Dendritic cell treated with granulocyte-macrophage colony-stimulating factor and Interleukin-4, amounts not matched to agents 40 ng/mL and 50 ng/mL, for 4 days (primary cell): ENCODE measurements around the gene SIGLEC8.
"Not testable (repeated sequence)": the region's sequence is repeated elsewhere in the genome, so short reads cannot be mapped to it uniquely, and the experiment has no call there.

Source experiments
- H3K27ac Mint-ChIP-seq: one replicate; pipeline ENCODE4 v1.8.0; 2022; ENCODE audit warnings: mild to moderate bottlenecking, mixed read lengths
- H3K27me3 Mint-ChIP-seq: one replicate; pipeline ENCODE4 v1.8.0; 2022; ENCODE audit warnings: mild to moderate bottlenecking, mixed read lengths
- H3K36me3 Mint-ChIP-seq: one replicate; pipeline ENCODE4 v1.8.0; 2022; ENCODE audit warnings: low read depth, mixed read lengths
- H3K4me1 Mint-ChIP-seq: one replicate; pipeline ENCODE4 v1.8.0; 2022; ENCODE audit warnings: low read depth, mixed read lengths
- H3K4me3 Mint-ChIP-seq: one replicate; pipeline ENCODE4 v1.8.0; 2022; ENCODE audit warnings: mild to moderate bottlenecking, moderate library complexity, mixed read lengths
- H3K9me3 Mint-ChIP-seq: one replicate; pipeline ENCODE4 v1.8.0; 2022; ENCODE audit warnings: mixed read lengths
- intact Hi-C: fragments of 100-400 bp; cut with micrococcal nuclease; formaldehyde crosslinking; loops from one replicate; pipeline ENCODE4 v1.15.0; 2022

The SIGLEC8 gene

DNA sequence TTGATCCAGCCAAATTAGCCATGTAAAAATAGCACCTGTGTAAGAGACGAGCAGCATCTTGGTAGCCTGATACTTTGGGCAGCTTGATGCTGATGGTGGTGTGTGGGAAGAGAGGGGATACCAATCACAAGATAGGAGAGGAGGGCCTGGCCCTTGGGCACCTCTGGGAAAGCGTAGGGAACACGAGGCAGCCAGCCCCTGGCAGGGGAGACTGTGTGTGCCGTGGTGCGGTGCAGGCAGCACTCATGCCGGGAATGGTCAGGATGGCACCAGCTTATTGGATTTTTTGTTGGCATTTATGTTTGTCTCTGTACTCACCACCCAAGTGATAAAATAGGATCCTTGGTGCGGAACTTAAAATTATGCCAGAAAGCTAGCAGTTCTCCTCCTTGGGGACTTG is 10.2 kb downstream of the SIGLEC8 start:
- H3K27ac Mint-ChIP-seq = peak overlapping the region; percentile 20
- peaks cover 12% of the 10 kb centered on the region for H3K4me1 Mint-ChIP-seq
- no peaks in the 10 kb centered on the region for H3K36me3 Mint-ChIP-seq
- intact Hi-C loops = no loop called here
- no peak overlapping the region for H3K4me3 Mint-ChIP-seq
- H3K27me3 Mint-ChIP-seq = peaks cover 50% of the 10 kb centered on the region
- H3K9me3 Mint-ChIP-seq = peaks cover 11% of the 10 kb centered on the region

DNA sequence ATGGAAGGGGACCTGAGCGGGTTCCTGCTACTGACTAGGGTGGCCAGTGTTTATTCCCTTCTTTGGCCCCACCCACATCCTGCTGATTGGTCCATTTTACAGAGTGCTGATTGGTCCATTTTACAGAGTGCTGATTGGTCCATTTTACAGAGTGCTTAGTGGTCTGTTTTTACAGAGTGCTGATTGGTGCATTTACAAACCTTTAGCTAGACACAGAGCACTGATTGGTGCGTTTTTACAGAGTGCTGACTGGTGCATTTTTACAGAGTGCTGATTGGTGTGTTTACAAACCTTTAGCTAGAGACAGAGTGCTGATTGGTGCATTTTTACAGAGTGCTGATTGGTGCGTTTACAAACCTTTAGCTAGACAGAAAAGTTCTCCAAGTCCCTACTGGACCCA is 10.7 kb downstream of the SIGLEC8 start:
- H3K36me3 Mint-ChIP-seq, intact Hi-C loops, H3K4me3 Mint-ChIP-seq, H3K27ac Mint-ChIP-seq: not testable (repeated sequence)
- H3K4me1 Mint-ChIP-seq = peaks cover 16% of the 10 kb centered on the region
- peaks cover 55% of the 10 kb centered on the region for H3K27me3 Mint-ChIP-seq
- H3K9me3 Mint-ChIP-seq = peaks cover 11% of the 10 kb centered on the region

DNA sequence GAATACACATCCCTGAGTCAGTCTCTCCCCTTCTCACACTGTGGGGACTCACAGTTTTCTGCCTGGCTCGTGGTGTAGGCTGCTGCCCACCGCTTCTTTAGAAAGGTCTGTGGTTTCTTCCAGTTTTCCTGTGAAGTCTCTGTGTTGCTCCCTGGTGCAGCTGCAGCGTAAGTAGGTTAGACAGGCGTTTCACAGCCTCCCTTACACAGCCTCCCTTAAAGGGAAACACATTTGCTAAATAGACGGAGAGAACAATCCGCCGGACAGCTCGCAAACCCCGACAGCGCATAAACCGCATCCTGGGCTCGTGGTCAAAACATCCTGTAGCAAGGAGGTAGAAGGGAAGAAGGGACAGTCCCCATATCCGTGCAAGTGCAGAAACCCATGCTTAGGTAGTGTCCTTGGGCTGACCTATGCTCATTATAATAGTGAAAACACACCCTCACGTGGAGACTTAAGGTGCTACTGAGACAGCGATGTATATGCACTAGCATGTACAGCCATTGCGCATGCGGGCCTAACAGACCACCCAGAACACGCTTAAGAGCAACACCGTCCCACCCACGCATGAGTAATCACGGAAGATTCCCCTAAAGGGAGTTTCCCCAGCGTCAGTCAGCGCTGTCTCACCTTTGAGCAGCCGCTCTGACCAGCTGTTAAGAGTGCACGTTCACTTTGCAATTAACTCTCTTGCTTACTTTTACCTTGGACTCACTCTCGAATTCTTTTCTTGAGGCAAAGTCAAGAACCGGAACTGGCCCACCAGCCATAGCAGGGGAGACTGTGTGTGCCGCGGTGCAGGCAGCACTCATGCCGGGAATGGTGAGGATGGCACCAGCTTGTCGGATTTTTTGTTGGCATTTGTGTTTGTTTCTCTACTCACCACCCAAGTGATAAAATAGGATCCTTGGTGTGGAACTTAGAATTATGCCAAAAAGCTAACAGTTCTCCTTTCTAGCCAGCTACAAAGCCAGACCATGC is 16.6 kb downstream of the SIGLEC8 start:
- Mint-ChIP-seq H3K27me3 (peaks cover 36% of the 10 kb centered on the region), H3K36me3 (no peaks in the 10 kb centered on the region), H3K9me3 (no peaks in the 10 kb centered on the region), H3K4me3 (peak overlapping the region; percentile 69), H3K27ac (peak overlapping the region; percentile 79), H3K4me1 (peaks cover 44% of the 10 kb centered on the region)
- intact Hi-C loops = no loop called here

DNA sequence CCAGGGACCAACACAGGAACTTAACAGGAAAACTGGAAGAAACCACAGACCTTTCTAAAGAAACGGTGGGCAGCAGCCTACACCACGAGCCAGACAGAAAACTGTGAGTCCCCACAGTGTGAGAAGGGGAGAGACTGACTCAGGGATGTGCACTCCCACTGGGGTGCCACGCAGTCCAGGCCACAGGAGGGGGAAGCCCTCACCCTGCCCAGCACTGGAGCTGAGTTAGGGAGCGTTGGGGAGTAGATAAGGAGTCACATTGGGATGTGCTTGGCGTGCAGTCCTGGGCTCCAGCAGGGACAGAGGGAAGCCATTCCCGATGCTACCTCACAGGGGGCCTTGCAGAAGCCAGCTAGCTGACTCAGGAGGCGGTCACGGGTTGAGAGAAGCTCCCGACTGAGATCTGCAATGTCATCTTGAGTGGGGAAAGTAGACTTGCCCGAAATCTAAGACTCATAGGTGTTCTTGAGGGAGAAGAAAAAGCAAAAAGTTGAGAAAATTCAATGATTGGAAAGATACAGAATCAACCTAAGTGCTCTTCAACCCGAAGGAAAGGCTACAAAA is 17.3 kb downstream of the SIGLEC8 start:
- no peaks in the 10 kb centered on the region for H3K9me3 Mint-ChIP-seq
- no peaks in the 10 kb centered on the region for H3K36me3 Mint-ChIP-seq
- intact Hi-C loops = no loop called here
- H3K27ac Mint-ChIP-seq = peak overlapping the region; percentile 79
- peaks cover 44% of the 10 kb centered on the region for H3K4me1 Mint-ChIP-seq
- H3K4me3 Mint-ChIP-seq = peak overlapping the region; percentile 69
- H3K27me3 Mint-ChIP-seq = peaks cover 37% of the 10 kb centered on the region

DNA sequence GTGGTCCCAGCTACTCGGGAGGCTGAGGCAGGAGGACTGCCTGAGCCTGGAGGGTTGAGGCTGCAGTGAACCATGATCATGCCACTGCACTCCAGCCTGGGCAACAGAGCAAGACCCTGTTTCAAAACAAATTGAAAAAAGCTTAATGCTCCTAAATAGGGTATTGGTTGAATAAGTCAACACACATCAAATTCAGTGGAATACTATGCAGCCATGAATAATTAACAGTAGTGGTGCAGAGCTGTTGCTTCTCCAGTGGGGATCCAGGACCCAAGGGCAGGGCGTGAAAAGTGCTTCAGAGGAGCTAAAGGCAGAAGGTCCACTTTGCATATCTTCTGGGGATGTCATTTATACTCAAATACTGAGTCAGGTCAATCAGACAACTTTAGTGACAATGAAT is 18.2 kb downstream of the SIGLEC8 start:
- peaks cover 31% of the 10 kb centered on the region for H3K27me3 Mint-ChIP-seq
- peaks cover 44% of the 10 kb centered on the region for H3K4me1 Mint-ChIP-seq
- intact Hi-C loops = no loop called here
- H3K4me3 Mint-ChIP-seq = no peak overlapping the region
- H3K27ac Mint-ChIP-seq = no peak overlapping the region
- no peaks in the 10 kb centered on the region for H3K9me3 Mint-ChIP-seq
- H3K36me3 Mint-ChIP-seq = no peaks in the 10 kb centered on the region

DNA sequence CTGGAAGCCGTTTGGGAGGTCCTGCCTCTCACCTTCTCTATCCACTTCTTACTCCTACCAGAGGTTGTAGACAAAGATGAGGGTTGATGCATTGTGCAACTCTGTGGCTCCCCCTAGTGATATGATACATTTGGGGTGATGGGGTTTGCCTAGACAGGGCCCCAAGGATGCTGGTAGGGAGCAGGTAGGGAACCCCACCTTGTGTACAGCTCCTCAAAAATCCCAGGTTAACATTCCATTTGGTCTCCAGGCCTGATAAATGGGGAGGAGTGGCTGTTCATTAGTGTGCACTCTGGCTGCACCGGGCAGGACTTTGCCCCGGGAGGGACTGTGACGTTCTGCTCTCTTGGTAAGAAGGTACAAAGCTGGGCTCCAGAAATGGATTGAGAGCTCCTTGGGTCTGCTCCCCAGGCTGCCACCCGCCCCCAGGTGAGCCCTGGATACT is 19.2 kb downstream of the SIGLEC8 start:
- H3K27ac Mint-ChIP-seq = no peak overlapping the region
- no peak overlapping the region for H3K4me3 Mint-ChIP-seq
- peaks cover 26% of the 10 kb centered on the region for H3K27me3 Mint-ChIP-seq
- H3K9me3 Mint-ChIP-seq = no peaks in the 10 kb centered on the region
- H3K36me3 Mint-ChIP-seq = no peaks in the 10 kb centered on the region
- peaks cover 51% of the 10 kb centered on the region for H3K4me1 Mint-ChIP-seq
- intact Hi-C loops = loop anchor here (2.0 to 5.0 kb wide), 2 partner anchors 16 to 102 kb away; no protein-coding TSS in a partner anchor

DNA sequence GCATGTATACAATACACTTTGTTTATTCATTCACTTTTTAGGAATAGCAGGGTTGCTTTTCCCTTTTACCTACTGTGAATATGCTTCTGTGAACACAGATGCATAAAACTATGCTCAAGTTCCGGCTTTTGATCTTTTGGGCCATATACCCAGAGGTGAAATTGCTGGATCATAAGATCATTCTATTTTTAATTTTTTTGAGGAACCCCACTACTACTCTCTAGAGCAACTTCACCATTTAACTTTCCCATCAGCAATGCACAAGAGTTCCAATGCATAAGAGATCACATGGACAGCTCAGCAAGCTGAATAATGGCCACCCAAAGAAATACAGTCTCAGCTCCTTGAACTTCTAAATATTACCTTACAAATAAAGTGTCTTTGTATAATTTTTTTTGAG is 23.8 kb downstream of the SIGLEC8 start:
- Mint-ChIP-seq H3K4me3 (no peak overlapping the region), H3K36me3 (no peaks in the 10 kb centered on the region), H3K27ac (no peak overlapping the region), H3K27me3 (peaks cover 3% of the 10 kb centered on the region), H3K9me3 (no peaks in the 10 kb centered on the region), H3K4me1 (peaks cover 52% of the 10 kb centered on the region)
- intact Hi-C loops = no loop called here

DNA sequence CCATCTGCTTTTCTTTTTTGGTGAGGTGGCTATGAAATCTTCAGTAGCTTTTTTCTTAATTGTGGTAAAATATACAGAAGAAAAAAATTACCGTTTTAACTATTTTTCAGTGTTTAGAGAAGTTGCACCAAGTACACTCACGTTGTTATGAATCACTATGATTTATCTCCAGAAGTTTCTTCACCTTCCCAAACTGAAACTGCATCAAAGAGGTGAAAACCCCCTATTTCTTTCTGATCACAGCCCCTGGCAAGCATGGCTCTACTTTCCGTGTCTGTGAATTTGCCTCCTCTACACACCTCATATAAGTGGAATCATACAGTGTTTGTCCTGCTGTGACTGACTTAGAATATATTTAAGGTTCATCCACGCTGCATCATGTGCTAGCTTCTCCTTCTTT is 25.2 kb downstream of the SIGLEC8 start:
- Mint-ChIP-seq H3K27me3 (peaks cover 3% of the 10 kb centered on the region), H3K27ac (no peak overlapping the region), H3K4me1 (peaks cover 46% of the 10 kb centered on the region), H3K9me3 (no peaks in the 10 kb centered on the region), H3K36me3 (no peaks in the 10 kb centered on the region), H3K4me3 (no peak overlapping the region)
- intact Hi-C loops = no loop called here

DNA sequence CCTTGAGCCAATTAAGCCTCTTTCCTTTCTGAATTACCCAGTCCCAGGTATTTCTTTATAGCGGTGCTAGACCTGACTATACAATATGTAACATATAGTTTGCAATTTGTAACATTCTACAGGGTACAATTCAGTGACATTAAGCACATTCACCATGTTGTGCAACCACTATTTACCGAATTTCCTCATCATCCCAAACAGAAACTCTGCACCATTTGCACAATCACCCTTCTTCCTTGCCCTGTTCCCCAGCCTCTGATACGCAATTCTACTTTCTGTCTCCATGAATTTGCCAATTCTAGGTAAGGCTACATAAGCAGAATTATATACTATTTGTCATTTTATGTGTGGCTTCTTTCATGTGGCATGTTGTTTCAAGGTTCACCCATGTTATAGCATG is 27.1 kb downstream of the SIGLEC8 start:
- no peaks in the 10 kb centered on the region for H3K9me3 Mint-ChIP-seq
- no peak overlapping the region for H3K4me3 Mint-ChIP-seq
- intact Hi-C loops = no loop called here
- H3K4me1 Mint-ChIP-seq = peaks cover 59% of the 10 kb centered on the region
- H3K27me3 Mint-ChIP-seq = peaks cover 1% of the 10 kb centered on the region
- no peaks in the 10 kb centered on the region for H3K36me3 Mint-ChIP-seq
- H3K27ac Mint-ChIP-seq = no peak overlapping the region

DNA sequence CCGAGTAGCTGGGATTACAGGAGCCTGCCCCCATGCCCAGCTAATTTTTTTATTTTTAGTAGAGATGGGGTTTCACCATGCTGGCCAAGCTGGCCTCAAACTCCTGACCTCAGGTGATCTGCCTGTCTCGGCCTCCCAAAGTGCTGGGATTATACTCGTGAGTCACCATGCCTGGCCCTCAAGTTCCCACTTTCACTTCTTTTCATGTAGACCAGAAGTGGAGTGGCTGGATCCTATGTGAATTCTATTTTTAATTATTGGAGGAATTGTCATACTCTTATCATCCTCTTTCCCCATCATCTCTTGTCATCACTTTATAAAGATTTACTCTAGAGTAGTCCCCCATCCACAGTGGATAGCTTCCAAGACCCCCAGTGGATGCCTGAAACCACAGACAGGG is 28.0 kb downstream of the SIGLEC8 start:
- no peaks in the 10 kb centered on the region for H3K9me3 Mint-ChIP-seq
- H3K27me3 Mint-ChIP-seq = no peaks in the 10 kb centered on the region
- H3K27ac Mint-ChIP-seq = no peak overlapping the region
- H3K4me1 Mint-ChIP-seq = peaks cover 64% of the 10 kb centered on the region
- intact Hi-C loops = no loop called here
- H3K4me3 Mint-ChIP-seq = no peak overlapping the region
- H3K36me3 Mint-ChIP-seq = no peaks in the 10 kb centered on the region

DNA sequence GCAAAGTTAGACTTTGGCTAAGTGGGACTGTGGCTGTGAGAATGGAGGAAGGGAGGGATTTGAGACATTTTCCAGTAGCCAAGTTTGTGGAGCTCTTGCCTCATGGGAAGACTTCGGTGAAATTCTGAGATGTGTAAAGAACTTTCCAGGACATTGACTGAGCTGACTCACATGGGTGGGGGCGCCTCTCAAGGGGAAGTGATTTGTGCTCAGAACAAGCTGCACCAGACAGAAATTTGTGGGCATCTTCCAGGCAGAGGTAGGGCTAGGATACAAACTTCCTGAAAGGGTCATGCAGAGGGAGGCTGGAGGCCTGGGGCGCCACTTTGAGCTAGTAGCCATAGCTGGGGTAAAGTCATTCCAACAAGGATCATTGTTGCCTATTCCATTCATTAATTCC is 31.1 kb downstream of the SIGLEC8 start:
- Mint-ChIP-seq H3K4me3 (no peak overlapping the region), H3K9me3 (no peaks in the 10 kb centered on the region), H3K27me3 (peaks cover 4% of the 10 kb centered on the region), H3K36me3 (no peaks in the 10 kb centered on the region), H3K27ac (peak overlapping the region; percentile 12), H3K4me1 (peaks cover 49% of the 10 kb centered on the region)
- intact Hi-C loops = no loop called here

DNA sequence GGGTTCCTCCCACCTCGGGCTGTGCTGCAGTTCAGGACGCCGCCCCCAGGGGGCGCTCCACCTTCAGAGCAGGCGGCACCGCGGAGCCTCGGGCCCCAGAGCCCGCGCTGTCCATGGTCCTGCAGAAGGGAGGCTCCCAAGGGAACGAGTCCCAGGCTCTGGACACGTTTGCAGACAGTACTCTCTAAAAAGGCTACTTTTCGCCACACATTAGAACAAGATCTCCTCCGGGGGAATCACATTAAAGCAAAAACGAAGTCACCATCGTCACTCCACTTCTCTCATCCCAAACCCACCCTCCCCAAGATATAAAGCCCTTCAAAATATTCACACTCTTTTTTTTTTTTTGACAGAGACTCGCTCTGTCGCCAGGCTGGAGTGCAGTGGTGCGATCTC is 36.2 kb downstream of the SIGLEC8 start:
- intact Hi-C loops = loop anchor here (2.0 to 5.0 kb wide), 2 partner anchors 17 to 230 kb away; no protein-coding TSS in a partner anchor
- Mint-ChIP-seq H3K4me3 (no peak overlapping the region), H3K27ac (no peak overlapping the region), H3K9me3 (no peaks in the 10 kb centered on the region), H3K4me1 (peaks cover 56% of the 10 kb centered on the region), H3K36me3 (no peaks in the 10 kb centered on the region), H3K27me3 (peaks cover 16% of the 10 kb centered on the region)

DNA sequence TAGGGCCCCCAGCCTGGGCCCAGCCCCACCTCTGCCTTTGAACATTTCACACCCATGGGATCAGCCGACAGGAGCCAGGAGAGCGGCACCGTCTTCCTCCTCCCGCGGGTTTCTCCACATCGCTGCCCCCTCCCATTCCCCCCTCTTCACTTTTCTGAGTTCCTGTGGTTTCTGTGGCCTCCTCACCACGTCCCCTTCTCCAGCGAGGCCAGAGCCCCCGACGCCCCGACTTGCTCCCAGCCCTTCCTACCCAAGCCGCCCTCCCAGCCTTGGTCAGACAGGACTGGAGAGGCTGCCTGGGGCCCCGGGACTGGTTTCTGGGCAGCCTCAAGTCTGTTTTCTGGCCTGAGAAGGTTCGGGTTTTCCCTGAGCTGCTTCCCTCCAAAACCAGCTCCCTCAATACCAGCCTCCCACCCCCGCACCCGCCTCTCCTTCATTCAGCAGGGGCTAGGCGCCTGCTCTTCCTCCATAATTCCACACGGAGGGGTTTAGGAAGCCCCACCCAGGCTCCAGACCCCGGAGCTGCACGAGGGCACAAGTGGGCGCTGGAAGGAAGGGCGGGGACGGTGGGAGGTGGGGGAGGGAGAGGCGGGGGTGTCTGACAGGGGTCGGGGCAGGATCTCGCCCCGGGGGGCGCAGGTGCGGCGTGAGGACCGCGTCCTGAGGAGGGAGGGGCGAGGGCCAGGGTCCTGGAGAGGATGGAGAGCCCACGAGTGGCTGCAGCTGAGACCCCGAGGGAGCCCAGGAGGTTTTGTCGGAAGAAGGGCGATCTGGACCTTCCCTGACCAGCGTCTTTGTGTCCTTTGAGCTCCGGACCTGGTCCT is 36.8 kb downstream of the SIGLEC8 start:
- H3K4me1 Mint-ChIP-seq = peaks cover 56% of the 10 kb centered on the region
- H3K4me3 Mint-ChIP-seq = no peak overlapping the region
- intact Hi-C loops = loop anchor here (2.0 to 5.0 kb wide), 2 partner anchors 17 to 231 kb away; no protein-coding TSS in a partner anchor
- no peak overlapping the region for H3K27ac Mint-ChIP-seq
- H3K9me3 Mint-ChIP-seq = no peaks in the 10 kb centered on the region
- no peaks in the 10 kb centered on the region for H3K36me3 Mint-ChIP-seq
- H3K27me3 Mint-ChIP-seq = peaks cover 16% of the 10 kb centered on the region

DNA sequence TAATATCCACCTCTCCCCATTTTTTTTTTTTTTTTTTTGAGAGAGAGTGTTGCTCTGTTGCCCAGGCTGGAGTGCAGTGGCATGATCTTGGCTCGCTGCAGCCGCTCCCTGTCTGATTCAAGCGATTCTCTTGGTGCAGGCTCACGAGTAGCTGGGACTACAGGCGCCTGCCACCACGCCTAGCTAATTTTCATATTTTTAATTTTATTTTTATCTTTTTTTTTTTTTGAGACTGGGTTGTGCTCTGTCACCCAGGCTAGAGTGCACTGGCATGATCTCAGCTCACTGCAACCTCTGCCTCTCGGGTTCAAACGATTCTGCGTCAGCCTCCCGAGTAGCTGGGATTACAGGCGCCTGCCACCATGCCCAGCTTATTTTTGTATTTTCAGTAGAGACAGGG is 37.7 kb downstream of the SIGLEC8 start:
- not testable (repeated sequence) for H3K4me3 Mint-ChIP-seq, H3K36me3 Mint-ChIP-seq, H3K27ac Mint-ChIP-seq, H3K9me3 Mint-ChIP-seq
- Mint-ChIP-seq H3K27me3 (peaks cover 16% of the 10 kb centered on the region), H3K4me1 (peaks cover 57% of the 10 kb centered on the region)
- intact Hi-C loops = loop anchor here (5.0 kb wide), 1 partner anchor 232 kb away; no protein-coding TSS in a partner anchor
